Astrocyte (in vitro differentiated cells and primary cell): ENCODE data around the gene SLC29A2. TPM values are rescaled to one million over a fixed set of nuclear protein-coding genes. Genes with fewer than 3 reads are reported as not detected.
A peak's percentile ranks its signal among the peaks of the same experiment; 100 is the strongest.

Source experiments
- DNase-seq: peaks from one replicate; pipeline ENCODE4 v3.0.0-alpha.2; 2010; ENCODE audit warnings: low read depth
- FAIRE-seq: peaks from 2 replicates; lab custom pipeline; 2011; peaks lifted over from hg19 to GRCh38; lab: Jason Lieb, UNC
- H2AFZ ChIP-seq: 2 replicates; pipeline ENCODE4 v1.6.0; 2012; ENCODE audit warnings: low read depth, low read length, inconsistent platforms
- H3K27ac ChIP-seq: 2 replicates; pipeline ENCODE4 v1.5.1; 2011; ENCODE audit warnings: low read depth, low read length, inconsistent platforms
- H3K27me3 ChIP-seq: 2 replicates; pipeline ENCODE4 v1.6.0; 2011; ENCODE audit warnings: low read length, inconsistent platforms; ENCODE audit not compliant: insufficient read depth
- H3K36me3 ChIP-seq: 2 replicates; pipeline ENCODE4 v1.5.1; 2011; ENCODE audit warnings: low read length, inconsistent platforms; ENCODE audit not compliant: insufficient read depth
- H3K4me1 ChIP-seq: 2 replicates; pipeline ENCODE4 v1.5.1; 2011; ENCODE audit warnings: low read length, inconsistent platforms; ENCODE audit not compliant: insufficient read depth
- H3K4me2 ChIP-seq: 2 replicates; pipeline ENCODE4 v1.6.0; 2012; ENCODE audit warnings: low read length, inconsistent platforms
- H3K4me3 ChIP-seq: 2 replicates; pipeline ENCODE4 v1.5.1; 2011; ENCODE audit warnings: low read depth, mild to moderate bottlenecking, low read length, inconsistent platforms; ENCODE audit not compliant: insufficient read depth
- H3K79me2 ChIP-seq: 2 replicates; pipeline ENCODE4 v1.6.0; 2012; ENCODE audit warnings: mild to moderate bottlenecking, low read length, inconsistent platforms; ENCODE audit not compliant: insufficient read depth
- H3K9ac ChIP-seq: 2 replicates; pipeline ENCODE4 v1.6.0; 2012; ENCODE audit warnings: mild to moderate bottlenecking, low read length, inconsistent platforms
- H3K9me3 ChIP-seq: 2 replicates; pipeline ENCODE4 v1.5.1; 2012; ENCODE audit warnings: low read depth, mild to moderate bottlenecking, low read length, inconsistent platforms; ENCODE audit not compliant: insufficient read depth
- H4K20me1 ChIP-seq: 2 replicates; pipeline ENCODE4 v1.6.0; 2012; ENCODE audit warnings: low read length, inconsistent platforms; ENCODE audit not compliant: insufficient read depth
- H3K27ac Mint-ChIP-seq: one replicate; pipeline ENCODE4 v1.8.0; 2021; ENCODE audit warnings: mild to moderate bottlenecking, mixed read lengths; ENCODE audit not compliant: unreplicated experiment
- H3K27me3 Mint-ChIP-seq: one replicate; pipeline ENCODE4 v1.8.0; 2021; ENCODE audit warnings: low read depth, mixed read lengths; ENCODE audit not compliant: unreplicated experiment
- H3K36me3 Mint-ChIP-seq: one replicate; pipeline ENCODE4 v1.8.0; 2021; ENCODE audit warnings: low read depth, mixed read lengths; ENCODE audit not compliant: unreplicated experiment
- H3K4me1 Mint-ChIP-seq: one replicate; pipeline ENCODE4 v1.8.0; 2021; ENCODE audit warnings: low read depth, mixed read lengths; ENCODE audit not compliant: unreplicated experiment
- H3K4me3 Mint-ChIP-seq: one replicate; pipeline ENCODE4 v1.8.0; 2021; ENCODE audit warnings: mild to moderate bottlenecking, moderate library complexity, mixed read lengths; ENCODE audit not compliant: unreplicated experiment
- H3K9me3 Mint-ChIP-seq: one replicate; pipeline ENCODE4 v1.8.0; 2021; ENCODE audit warnings: mild to moderate bottlenecking, mixed read lengths; ENCODE audit not compliant: unreplicated experiment
- CTCF ChIP-seq: IDR thresholded peaks from 2 replicates; pipeline ENCODE4 v1.5.1; 2011; ENCODE audit warnings: low read depth, mild to moderate bottlenecking, inconsistent platforms, low read length, moderate library complexity; ENCODE audit not compliant: insufficient read depth
- EZH2 ChIP-seq: IDR thresholded peaks from 2 replicates; pipeline ENCODE4 v1.6.1; 2012; ENCODE audit warnings: mild to moderate bottlenecking, low read length, inconsistent platforms; ENCODE audit not compliant: insufficient read depth
- total RNA-seq: library from RNA; stranded (reverse); gene quantifications from 2 replicates; pipeline ENCODE4 v1.2.1, GENCODE V29; 2021

SLC29A2 gene
- total RNA-seq, 1 donor from 2014 or later = 6.6 TPM

DNA sequence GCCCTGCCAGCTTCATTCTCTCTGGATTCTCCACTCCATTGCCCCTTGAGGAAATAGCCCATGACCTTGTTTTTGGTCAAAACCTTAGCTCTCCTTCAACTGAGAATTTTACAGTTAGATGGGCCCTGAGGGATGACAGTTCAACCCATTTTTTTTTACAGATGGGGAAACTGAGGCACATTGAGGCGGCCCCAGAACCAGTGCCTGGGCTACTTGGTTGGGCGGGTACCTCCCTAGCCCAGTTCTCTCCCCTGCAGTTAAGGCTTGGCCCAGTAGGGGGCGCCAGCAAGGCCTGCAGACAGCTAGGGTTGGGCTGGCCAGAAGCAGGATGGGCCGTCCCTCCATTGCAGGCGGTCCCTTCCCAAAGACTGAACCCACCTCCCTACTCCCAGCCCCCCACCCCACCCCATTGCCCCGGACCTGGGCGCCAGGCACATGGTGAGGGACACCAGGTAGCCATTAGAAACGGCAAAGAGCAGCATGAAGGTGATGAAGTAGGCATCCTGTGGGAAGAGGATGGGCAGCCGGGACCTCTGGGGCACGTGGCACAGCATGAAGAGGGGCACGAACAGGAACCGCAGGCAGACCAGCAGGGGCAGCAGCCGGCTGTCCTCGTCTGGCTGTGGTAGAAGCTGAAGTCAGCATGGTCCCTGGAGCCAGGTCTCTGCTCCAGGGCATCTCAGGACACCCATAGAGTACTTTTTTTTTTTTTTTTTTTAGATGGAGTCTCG is 7.6 kb downstream of the SLC29A2 start:
- Histone ChIP-seq H2AFZ (no peak overlapping the region), H3K27me3 (no peaks in the 10 kb centered on the region), H3K4me2 (no peak overlapping the region), H3K79me2 (no peaks in the 10 kb centered on the region), H3K9ac (no peak overlapping the region), H3K27ac (no peak overlapping the region), H3K9me3 (no peaks in the 10 kb centered on the region), H3K4me3 (no peak overlapping the region), H3K36me3 (no peaks in the 10 kb centered on the region), H3K4me1 (no peaks in the 10 kb centered on the region), H4K20me1 (no peaks in the 10 kb centered on the region)
- peaks cover 7% of the 10 kb centered on the region for H3K36me3 Mint-ChIP-seq
- peaks cover 5% of the 10 kb centered on the region for H3K4me1 Mint-ChIP-seq
- no peaks in the 10 kb centered on the region for H3K27me3 Mint-ChIP-seq
- H3K4me3 Mint-ChIP-seq = no peak overlapping the region
- TF ChIP-seq CTCF = peak; percentile 29
- TF ChIP-seq EZH2 = no peak
- DNase-seq = no peak
- H3K27ac Mint-ChIP-seq = no peak overlapping the region
- no peak for FAIRE-seq
- H3K9me3 Mint-ChIP-seq = no peaks in the 10 kb centered on the region

DNA sequence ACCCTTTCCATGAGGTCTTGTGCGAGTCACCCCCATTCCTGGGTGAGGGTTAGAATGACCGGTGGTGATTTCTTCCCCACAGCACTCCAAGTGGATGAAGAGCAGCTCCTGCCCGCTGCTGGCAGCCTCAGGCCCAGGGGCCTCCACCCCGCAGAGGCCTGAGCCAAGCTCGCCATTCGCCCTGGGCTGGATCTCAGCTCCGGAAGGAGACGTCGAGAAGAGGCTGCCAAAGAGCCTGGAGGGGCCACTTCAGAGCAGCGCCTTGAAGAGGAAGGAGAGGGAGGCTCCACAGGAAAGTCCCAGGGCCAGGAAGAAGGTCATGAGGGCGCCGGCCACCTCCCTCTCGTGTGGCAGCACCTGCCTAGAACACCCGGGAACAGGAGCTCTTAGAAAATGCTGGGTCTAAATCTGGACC is 8.4 kb downstream of the SLC29A2 start:
- H3K9ac ChIP-seq = no peak overlapping the region
- FAIRE-seq (no peak), DNase-seq (no peak)
- peaks cover 5% of the 10 kb centered on the region for H3K4me1 Mint-ChIP-seq
- H3K9me3 ChIP-seq = no peaks in the 10 kb centered on the region
- no peaks in the 10 kb centered on the region for H3K4me1 ChIP-seq
- no peak overlapping the region for H3K4me2 ChIP-seq
- H3K4me3 ChIP-seq = no peak overlapping the region
- peaks cover 7% of the 10 kb centered on the region for H3K36me3 Mint-ChIP-seq
- H3K79me2 ChIP-seq = no peaks in the 10 kb centered on the region
- H3K27ac ChIP-seq = no peak overlapping the region
- H3K27me3 ChIP-seq = no peaks in the 10 kb centered on the region
- TF ChIP-seq CTCF = no peak
- no peak for TF ChIP-seq EZH2
- H4K20me1 ChIP-seq = no peaks in the 10 kb centered on the region
- H3K27ac Mint-ChIP-seq = no peak overlapping the region
- no peaks in the 10 kb centered on the region for H3K27me3 Mint-ChIP-seq
- H3K36me3 ChIP-seq = no peaks in the 10 kb centered on the region
- H3K9me3 Mint-ChIP-seq = no peaks in the 10 kb centered on the region
- H3K4me3 Mint-ChIP-seq = no peak overlapping the region
- no peak overlapping the region for H2AFZ ChIP-seq

DNA sequence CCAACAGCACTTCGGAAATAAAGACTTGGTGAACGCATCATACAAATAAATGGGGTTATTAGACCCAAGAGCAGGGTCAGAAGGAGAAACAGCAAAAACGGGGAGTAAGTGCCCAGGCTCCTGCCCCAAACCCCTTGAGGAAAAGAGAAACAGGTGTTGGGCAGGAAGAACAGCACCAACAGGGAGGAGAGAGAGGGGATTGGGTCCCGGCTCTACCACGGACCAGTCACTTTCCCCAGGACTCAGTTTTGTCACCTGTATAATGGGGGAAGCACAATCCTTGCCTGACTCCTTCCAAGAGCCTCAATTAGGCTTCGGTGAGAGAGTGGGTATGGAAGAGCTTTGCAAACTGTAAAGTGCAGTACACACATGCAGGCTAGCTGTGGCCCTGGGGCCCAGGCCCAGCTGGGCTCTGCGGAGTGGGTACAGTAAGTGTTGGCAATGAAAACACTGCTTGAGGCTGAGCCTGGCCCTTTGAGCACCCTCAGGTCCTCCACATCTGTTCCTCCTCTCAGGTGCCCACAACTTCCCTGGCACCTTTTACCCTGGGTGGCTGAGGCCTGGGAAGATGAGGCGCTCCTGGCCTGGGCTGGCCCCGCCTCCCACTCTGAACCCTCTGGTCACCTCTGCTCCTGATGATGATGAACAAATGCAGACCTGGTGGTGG is 8.9 kb downstream of the SLC29A2 start:
- H3K4me3 ChIP-seq = no peak overlapping the region
- H3K27ac Mint-ChIP-seq = no peak overlapping the region
- H2AFZ ChIP-seq = no peak overlapping the region
- no peaks in the 10 kb centered on the region for H3K27me3 Mint-ChIP-seq
- peaks cover 3% of the 10 kb centered on the region for H3K36me3 Mint-ChIP-seq
- H3K9ac ChIP-seq = no peak overlapping the region
- H3K4me2 ChIP-seq = no peak overlapping the region
- no peaks in the 10 kb centered on the region for H4K20me1 ChIP-seq
- H3K9me3 ChIP-seq = no peaks in the 10 kb centered on the region
- no peaks in the 10 kb centered on the region for H3K79me2 ChIP-seq
- FAIRE-seq (no peak), DNase-seq (no peak)
- no peak for TF ChIP-seq CTCF
- H3K27me3 ChIP-seq = no peaks in the 10 kb centered on the region
- H3K27ac ChIP-seq = no peak overlapping the region
- no peaks in the 10 kb centered on the region for H3K9me3 Mint-ChIP-seq
- H3K36me3 ChIP-seq = no peaks in the 10 kb centered on the region
- peaks cover 5% of the 10 kb centered on the region for H3K4me1 Mint-ChIP-seq
- H3K4me3 Mint-ChIP-seq = no peak overlapping the region
- no peaks in the 10 kb centered on the region for H3K4me1 ChIP-seq
